ENCODE data around the gene MITF. TPM values are rescaled to one million over a fixed set of nuclear protein-coding genes. Genes with fewer than 3 reads are reported as not detected.

MITF gene
- total RNA-seq, 2 donors from 2014 or later: 1.8 to 3.0 TPM

GRCh38 chr3:69967156-69967555, 227.9 kb downstream of the MITF start:
- no peak overlapping the region for H3K4me3 ChIP-seq (ENCODE audit: low read length)
- Mint-ChIP-seq H3K27me3 (ENCODE audit: insufficient read depth) (peaks cover 2% of the 10 kb centered on the region), H3K36me3 (ENCODE audit: low read depth) (no peaks in the 10 kb centered on the region), H3K4me3 (no peak overlapping the region), H3K9me3 (no peaks in the 10 kb centered on the region), H3K4me1 (no peaks in the 10 kb centered on the region), H3K27ac (no peak overlapping the region)
- no peaks in the 10 kb centered on the region for H3K36me3 ChIP-seq (ENCODE audit: control insufficient read depth, insufficient read depth, low read length)
- DNase-seq: no peak
- no peaks in the 10 kb centered on the region for H3K4me1 ChIP-seq (ENCODE audit: control insufficient read depth, insufficient read depth, low read length)
- no peaks in the 10 kb centered on the region for H3K9me3 ChIP-seq (ENCODE audit: control insufficient read depth, low read length)
- H3K9ac ChIP-seq (ENCODE audit: extremely low read depth, low read length, poor library complexity, severe bottlenecking): no peak overlapping the region
- H3K27me3 ChIP-seq (ENCODE audit: control insufficient read depth, insufficient read depth, low read length, poor library complexity, severe bottlenecking): no peaks in the 10 kb centered on the region
- no peak overlapping the region for H3K27ac ChIP-seq (ENCODE audit: low read depth, low read length)
- WGBS, 2 experiments (ENCODE audit: insufficient coverage in 1 of 2, insufficient read length in 1 of 2): 95 to 100% methylated on average over 2 to 6 of the region's 6 CpGs
- TF ChIP-seq CTCF (conservative IDR thresholded peaks at IDR 0.05): no peak

GRCh38 chr3:69970827-69971226, 231.6 kb downstream of the MITF start:
- Mint-ChIP-seq H3K27ac (no peak overlapping the region), H3K4me1 (no peaks in the 10 kb centered on the region), H3K4me3 (no peak overlapping the region), H3K27me3 (ENCODE audit: insufficient read depth) (no peaks in the 10 kb centered on the region), H3K36me3 (ENCODE audit: low read depth) (no peaks in the 10 kb centered on the region), H3K9me3 (no peaks in the 10 kb centered on the region)
- H3K27ac ChIP-seq (ENCODE audit: low read depth, low read length): no peak overlapping the region
- no peaks in the 10 kb centered on the region for H3K4me1 ChIP-seq (ENCODE audit: control insufficient read depth, insufficient read depth, low read length)
- H3K4me3 ChIP-seq (ENCODE audit: low read length): no peak overlapping the region
- no peaks in the 10 kb centered on the region for H3K9me3 ChIP-seq (ENCODE audit: control insufficient read depth, low read length)
- no peak overlapping the region for H3K9ac ChIP-seq (ENCODE audit: extremely low read depth, low read length, poor library complexity, severe bottlenecking)
- no peaks in the 10 kb centered on the region for H3K27me3 ChIP-seq (ENCODE audit: control insufficient read depth, insufficient read depth, low read length, poor library complexity, severe bottlenecking)
- no peak for TF ChIP-seq CTCF (conservative IDR thresholded peaks at IDR 0.05)
- no peaks in the 10 kb centered on the region for H3K36me3 ChIP-seq (ENCODE audit: control insufficient read depth, insufficient read depth, low read length)
- no peak for DNase-seq
- 81% methylated on average over 5 of the region's 5 CpGs; no CpG with 5 or more reads in 1 of the 2 experiments for WGBS, 2 experiments (ENCODE audit: insufficient coverage in 1 of 2, insufficient read length in 1 of 2)

DNA sequence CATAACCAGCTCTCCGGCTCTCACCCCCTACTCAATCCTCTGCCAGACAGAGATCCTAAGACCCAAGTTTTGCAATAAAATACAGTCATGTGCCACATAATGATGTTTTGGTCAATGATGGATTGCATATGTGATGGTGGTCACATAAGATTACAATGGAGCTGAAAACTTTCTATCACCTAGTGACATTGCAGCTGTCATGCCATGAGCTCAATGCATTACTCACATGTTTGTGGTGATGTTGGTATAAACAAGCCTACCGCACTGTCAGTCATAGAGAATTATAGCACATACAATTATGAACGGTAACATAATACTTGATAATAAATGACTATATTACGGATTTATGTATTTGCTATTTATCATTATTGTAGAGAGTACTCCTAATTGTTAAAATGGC, 233.4 kb downstream of the MITF start:
- no peaks in the 10 kb centered on the region for H3K9me3 ChIP-seq (ENCODE audit: control insufficient read depth, low read length)
- Mint-ChIP-seq H3K4me3 (no peak overlapping the region), H3K36me3 (ENCODE audit: low read depth) (no peaks in the 10 kb centered on the region), H3K27ac (no peak overlapping the region), H3K4me1 (peaks cover 2% of the 10 kb centered on the region), H3K9me3 (peaks cover 6% of the 10 kb centered on the region), H3K27me3 (ENCODE audit: insufficient read depth) (no peaks in the 10 kb centered on the region)
- no peak for TF ChIP-seq CTCF (conservative IDR thresholded peaks at IDR 0.05)
- DNase-seq: no peak
- 90% methylated on average over 3 of the region's 4 CpGs; no CpG with 5 or more reads in 1 of the 2 experiments for WGBS, 2 experiments (ENCODE audit: insufficient coverage in 1 of 2, insufficient read length in 1 of 2)
- no peak overlapping the region for H3K4me3 ChIP-seq (ENCODE audit: low read length)
- H3K9ac ChIP-seq (ENCODE audit: extremely low read depth, low read length, poor library complexity, severe bottlenecking): no peak overlapping the region
- H3K36me3 ChIP-seq (ENCODE audit: control insufficient read depth, insufficient read depth, low read length): no peaks in the 10 kb centered on the region
- no peaks in the 10 kb centered on the region for H3K27me3 ChIP-seq (ENCODE audit: control insufficient read depth, insufficient read depth, low read length, poor library complexity, severe bottlenecking)
- no peak overlapping the region for H3K27ac ChIP-seq (ENCODE audit: low read depth, low read length)
- no peaks in the 10 kb centered on the region for H3K4me1 ChIP-seq (ENCODE audit: control insufficient read depth, insufficient read depth, low read length)
